Cerebellar nuclear complex (tissue), 1 donor: Measurements from ENCODE around the gene EPAS1.
A peak's percentile ranks its signal among the peaks of the same experiment; 100 is the strongest.

ENCODE experiments used
- DNase-seq, 2 experiments: peaks; one replicate each; lab custom pipeline; 2025; lab: John Stamatoyannopoulos, UW

Gene EPAS1

DNA sequence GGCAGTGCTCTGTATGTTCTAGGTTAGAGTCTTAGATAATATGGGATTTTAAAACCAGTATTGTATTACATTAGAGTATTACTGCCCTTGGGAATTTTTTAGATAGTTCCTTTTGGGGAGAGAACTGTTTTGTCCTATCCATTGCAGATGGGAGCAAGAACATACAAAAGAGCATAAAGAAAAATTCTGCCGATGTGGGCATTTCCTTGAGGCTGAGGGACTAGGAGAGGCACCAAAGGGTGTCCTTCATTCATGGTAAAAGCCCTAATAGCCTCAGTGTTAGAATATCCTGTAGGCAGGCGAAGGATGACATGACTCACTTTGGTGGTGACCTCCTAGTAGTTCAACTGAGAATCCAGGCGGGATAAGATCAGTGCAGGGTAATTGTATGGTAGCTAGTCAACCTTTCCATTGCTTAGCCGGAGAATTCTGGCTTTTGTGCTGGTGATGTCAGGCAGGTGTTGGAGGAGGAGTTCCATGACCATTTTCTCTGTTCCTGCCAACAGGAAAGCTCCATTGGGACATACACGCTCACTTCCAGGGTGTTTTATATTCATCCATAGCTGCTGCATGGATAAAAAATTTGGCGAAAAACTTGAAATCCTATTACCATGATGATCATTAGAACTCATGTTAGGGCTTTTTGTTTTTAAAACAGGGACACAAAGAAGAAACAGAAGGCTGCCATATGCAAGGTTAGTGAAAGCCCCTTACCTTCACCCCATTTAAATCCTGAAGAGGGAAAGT lies 28.1 kb downstream of the EPAS1 start:
- no peak for DNase-seq

DNA sequence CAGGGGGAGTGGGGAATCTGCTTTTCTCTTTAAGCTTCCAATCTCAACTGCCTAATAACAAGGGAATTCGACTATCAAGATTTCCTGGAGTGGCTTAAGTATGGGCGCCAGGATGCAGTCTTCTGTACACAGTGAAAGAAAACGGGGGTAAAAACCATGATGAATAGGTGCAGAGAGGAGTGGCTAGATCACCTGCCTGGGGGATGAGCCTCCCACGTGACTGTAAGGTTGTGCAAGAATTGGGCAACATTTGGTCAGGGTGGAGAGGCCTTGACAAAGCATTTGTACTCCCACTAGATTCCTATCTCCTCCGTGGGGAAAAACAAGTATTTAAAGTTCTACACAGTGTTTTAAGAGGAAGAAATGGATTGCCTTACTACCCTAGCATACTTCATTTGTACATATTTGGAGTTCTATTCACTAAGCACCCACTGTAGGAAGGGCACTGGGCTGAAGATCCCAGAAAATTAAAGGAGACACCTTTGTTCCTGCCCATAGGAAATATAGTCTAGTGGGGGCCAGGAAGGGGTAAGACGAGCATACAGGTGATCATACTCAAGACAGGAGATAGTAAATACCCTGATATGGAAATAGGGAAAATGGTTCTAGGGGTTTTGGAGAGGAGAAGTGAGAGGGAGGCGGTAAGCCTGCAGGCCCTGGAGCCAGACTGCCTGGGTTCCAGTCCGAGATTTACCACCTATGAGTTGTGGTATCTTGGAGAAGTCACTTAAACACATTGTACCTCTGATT lies 29.2 kb downstream of the EPAS1 start:
- DNase-seq: no peak

DNA sequence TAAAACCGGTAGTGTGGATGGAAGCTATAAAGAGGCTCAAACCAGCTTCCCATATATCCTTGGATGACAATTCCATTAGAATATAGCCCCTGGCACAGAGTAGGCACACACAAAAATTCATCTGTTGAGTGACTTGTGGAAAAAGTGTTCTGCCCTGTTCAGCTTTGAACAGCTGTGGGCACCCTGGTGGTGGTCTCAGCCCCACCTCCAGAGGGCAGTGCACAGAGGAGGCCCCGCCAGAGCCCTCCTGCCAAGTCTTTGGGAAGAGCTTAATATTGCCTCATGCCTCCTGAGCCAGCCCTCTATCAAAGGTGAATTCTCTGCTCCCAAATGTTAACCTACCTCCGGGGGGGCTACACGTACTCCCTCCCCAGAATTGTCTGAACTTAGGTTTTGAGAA lies 30.4 kb downstream of the EPAS1 start:
- no peak for DNase-seq

DNA sequence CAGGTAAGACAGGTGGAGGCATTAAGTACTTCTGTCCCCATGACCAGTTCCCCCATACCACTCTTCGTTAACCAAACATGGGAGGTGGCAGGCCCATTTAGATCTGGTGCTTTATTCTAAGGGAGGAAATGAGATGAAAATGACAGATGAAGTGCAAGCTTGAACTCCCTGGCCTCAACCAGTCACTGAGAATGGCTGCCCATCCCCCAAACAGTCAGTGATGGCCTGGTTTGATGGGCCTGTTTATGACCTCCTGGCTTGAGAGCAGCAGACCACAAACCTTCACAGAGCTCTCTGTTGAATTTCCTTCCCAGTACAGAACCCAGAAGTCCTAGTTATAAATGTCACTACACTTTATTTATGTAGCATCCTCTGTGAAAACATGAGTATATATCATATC lies 31.1 kb downstream of the EPAS1 start:
- DNase-seq: no peak

DNA sequence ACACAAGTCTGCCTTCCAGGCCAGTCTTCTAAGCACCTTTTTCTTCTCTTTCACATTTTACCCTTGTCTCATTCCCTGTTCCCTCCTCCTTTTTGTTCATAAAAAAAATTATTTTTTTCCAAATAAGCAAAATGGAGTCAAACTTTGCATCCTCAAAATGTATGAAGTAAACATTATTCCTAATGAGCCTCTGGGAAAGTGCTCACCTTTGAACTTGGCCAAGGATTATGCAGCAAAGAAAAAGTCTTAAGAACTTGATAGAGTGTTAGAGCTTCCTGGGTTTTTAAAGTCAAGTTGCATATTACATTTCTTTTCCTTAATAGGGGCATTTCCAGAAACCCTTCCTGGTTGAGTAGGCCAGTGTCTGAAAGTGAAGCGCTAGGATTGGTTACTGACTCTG lies 31.6 kb downstream of the EPAS1 start:
- DNase-seq: no peak

DNA sequence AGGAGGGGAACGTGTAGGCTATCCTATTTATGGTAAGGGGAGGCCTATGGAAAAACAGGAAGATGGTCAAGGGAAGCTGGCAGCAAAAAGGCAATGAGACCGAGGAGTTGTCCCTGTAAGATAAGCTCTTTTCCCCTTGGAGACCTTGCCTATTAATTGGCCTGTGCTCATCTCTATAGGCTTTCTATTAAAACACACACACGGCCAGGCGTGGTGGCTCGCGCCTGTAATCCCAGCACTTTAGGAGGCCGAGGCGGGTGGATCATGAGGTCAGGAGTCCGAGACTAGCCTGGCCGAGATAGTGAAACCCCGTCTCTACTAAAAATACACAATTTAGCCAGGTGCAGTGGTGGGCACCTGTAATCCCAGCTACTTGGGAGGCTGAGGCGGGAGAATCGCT lies 32.1 kb downstream of the EPAS1 start:
- no peak for DNase-seq

DNA sequence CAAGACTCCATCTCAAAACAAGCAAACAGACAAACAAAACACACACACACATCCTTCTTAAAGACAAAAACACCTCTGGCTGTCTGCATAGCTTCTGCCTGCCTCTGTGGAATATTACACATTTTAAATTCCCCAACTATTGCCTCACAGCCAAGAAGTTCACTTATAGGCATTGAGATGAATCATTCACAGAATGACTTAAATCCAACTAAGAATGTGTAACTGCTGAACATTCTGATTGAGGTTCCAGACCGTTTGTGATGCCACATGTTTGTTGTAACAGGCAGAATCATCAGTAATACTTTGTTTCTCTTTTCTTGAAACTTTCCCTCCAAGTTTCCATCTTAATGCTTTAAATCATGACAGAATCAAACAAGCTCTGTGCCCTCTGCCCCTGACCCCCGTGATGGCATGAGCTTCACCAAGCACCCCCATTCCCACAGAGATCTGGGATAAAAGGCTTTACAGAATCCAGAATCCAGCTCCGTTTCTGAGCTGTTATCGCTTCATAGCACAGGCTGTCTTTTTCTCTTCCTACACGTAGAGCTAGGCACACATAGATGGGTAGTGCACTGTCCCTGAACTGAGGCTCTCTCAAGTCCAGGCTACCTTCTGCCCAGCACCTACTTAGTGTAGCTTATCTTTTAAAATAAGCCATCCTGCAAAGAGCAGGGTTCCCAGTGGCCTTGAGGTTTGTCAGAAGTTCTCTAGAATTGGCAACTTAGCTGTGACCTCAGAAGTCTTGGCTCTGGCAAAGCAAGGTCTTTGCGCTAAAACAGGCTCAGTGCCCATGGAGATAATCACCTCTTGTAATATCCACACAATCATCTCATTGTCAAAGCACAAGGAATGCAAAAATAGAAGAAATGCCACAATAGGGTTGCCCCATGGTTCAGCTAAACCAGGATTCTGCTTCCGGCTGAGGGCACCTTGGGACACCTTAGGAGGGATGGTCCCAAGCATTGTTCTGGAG lies 32.9 kb downstream of the EPAS1 start:
- no peak for DNase-seq

DNA sequence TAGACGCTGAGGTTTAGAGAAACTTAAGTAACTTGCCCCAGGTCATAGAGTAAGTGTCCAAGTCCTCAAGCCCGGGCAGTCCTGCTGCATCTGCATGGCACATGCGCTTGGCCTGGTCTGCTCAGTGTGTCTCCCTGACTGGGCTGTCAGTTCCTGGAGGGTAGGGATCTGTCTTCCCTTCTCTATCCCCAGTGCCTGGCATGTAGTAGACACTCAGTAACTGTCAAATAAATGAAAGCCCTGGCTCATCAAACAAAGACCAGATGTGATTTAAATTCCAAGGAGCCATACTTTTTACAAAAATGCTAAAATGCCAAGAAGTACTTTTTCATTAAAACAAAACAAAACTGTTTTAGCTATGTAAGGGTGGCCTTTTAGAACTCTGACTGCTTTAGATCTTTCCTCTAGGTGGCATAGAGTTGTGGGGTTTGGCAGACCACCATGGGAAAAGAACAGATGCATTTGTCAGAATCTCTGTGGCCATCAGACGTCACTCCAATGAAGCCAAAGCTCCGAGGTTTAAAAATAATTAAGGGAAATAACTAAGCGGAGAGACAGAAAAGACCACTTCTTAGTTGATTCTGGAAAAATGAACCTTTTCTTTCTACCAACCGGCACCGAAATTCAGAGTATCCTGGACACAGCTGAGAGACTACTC lies 34.0 kb downstream of the EPAS1 start:
- DNase-seq: no peak

DNA sequence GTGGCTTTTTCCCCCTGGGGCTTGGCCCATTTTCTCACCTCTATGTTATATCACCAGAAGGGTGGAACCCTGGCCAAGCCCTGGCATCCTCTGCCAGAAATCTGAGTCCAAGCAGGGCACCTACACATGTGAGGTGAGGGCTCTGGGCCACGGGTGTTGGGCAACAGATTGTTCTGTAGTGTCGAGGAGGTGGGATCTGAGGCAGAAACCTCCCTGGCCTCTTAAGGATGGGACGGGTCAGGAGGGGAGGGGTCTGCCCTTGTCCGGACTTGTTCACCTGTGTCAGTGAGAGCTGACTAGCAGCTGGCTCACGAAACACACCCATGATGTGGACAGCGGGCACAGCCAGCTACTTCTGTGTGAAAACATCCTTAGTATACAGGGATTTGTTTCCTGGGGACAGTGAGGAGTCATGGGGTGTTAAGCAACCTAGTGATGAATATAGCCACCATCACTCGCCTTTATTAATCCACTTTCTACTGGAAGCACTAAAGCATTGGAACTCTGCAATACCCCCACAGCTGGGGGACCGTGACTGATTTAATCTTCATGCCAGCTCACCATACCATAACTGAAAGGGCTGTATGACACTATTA lies 35.6 kb downstream of the EPAS1 start:
- DNase-seq: no peak

DNA sequence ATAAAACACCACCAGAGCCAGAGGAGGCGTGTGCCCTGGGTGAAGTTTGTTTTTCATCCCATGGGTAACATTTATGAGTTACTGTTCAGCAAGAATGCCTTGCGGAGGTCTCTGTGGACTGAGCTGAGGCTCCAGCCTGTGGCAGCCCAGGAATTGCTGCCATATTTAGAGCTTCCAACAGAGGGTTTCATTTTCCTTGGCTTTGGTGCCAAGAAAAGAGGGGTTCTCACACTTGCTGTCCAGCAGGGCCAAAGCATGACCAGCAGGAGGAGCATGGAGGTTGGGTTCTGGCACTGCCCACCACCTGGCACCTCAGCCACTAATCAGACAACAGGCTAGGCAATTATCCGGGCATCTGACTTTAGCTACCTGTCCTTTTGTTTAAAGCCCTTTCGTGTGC lies 36.7 kb downstream of the EPAS1 start:
- DNase-seq: peak in 1 of 2 experiments; percentile 18

DNA sequence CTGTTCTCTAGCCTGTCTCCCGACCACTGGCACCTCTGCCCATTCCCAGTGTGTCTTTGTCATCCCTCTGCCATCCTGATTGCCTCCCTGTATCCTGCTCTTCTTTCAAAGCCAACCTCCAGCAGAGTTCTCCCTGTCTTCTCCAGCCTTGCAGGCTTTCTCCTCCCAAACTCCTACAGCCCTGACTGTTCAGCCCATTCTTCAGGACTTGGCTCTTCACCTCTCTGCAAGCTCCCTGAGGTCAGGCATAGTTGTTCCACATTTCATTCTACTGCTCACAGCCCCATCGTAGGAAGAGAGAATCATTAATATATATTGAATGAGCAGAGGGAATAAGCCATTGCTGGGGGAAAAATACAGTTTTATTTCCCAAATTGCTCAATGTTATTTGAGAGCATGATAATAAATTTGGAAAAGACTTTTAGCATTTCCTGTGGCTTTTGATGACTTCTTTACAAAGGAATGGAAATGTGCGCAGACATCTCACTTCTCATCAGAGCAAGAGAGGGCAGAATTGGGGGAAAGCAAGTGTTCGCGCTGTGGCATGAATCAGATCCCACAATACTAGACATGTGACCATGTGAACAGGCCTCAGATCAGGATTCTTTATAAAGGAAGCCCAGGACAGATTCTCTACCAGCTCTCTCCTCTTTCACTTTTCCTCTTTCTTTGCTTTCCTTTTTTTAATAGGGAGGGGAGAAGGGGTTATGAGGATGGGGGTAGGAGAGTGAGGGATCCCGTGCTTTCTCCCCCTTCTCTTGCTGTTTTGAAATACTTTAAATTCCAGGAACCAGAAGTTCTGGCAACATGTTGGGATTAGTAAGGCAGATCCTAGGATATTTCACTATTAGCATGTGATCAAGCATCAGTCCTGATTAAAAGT lies 37.4 kb downstream of the EPAS1 start:
- DNase-seq: no peak

DNA sequence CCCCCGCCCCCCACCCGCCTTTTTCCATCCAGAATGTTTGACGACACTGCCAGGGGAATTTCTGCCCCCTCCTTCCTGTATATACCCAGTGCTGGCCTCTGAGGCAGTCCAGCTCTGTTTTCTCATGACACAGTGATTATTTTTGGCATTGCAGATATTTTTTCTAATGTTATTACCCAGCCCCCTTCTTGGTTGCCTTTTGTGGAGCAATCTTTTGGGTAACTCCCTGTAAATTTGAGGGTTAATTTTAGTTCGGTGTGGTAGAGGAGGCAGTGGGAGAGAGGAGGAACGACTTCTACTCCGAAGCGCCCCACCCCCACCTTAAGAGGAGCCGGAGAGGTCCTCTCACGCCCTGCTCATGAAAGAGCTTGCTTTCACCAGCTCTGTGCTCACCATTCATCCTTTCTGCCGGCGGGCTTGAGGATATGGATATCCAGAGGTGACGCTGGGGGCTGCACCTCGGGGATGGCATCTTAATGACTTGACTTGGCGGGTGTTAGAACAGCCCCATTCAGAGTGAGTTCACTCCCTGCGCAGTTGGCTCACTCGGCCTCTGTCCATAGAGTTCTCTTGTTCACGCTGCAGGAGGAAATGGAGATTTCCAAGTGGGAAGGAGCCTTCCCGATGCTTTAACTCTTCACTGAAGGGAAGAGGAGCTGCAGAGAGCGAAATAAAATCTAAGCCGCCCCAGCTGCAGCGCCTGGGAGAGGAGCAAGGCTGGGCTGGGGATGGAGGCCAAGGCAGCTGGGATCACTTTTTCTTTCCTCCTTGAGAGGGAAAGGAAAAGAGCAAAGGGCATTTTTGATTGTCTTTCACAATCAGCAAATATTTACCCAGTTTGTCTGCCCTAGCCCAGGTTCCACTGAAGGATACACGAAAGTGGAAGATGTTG lies 38.4 kb downstream of the EPAS1 start:
- DNase-seq: no peak

DNA sequence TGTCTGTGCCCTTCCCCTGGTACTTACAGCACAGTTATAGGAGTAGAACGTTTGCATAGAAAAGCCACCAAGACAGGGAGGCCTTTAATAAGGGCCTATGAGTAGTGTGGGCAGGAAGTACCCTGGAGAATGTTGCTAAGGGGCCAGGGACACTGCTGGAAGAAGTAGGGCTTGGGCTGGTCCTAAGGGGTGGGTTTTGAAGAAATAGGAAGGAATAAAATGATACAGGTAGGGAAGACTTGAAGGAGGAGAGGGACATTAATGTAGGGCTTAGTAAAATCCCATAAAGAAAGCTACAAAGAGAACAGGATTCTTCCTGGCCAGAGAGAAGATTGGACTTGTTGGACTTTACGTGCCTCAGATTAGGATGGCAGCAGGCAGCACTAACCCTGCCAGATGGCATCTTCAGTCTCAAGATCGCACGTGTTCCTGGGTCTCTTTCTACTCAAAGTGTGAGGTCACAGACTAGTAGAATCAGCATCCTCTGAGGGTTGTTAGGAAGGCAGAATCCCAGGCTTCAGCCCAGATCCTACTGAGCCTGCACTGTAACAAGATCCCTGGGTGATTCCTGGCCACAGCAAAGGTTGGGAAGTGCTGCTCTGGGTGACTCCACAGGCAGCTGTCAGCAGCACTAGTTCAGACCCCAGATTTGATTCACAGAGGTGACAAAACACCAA lies 39.2 kb downstream of the EPAS1 start:
- DNase-seq: no peak

DNA sequence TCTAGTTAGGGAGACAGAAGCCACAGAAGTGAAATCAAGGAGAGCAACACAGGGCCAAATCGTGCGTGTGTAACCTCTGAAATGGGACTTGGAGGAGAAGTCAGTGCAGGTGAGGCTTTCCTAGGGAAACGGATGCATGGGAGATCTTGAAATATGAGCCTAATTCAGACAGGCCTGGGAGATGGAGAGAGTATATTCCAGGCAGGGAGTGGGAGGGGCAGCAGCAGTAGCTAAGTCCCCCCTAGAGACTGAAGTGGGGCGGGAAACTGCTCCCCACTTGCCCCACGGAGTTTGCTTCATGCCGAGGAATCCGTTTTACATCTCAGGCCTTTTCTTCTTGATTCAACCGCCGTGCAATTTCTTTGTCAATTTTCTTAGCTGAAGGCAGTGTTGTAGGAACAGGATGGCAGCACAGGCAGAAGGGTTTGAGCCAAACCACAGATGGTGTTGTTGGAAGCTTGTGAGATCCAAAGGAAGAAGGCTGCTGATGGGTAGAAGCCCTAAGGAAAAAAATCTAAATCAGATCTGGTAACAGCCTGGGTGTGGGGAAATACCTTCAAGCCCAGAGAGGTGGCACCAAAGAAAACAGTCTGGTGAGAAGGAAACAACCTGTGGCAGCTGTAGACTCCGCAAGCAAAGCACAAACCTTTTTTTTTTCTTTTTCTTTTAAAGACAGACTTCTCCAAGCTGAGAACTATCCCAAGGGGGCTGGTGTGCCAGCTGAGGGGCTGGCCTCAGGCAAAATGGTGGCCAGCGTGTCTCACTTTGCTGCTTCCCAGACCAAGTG lies 40.2 kb downstream of the EPAS1 start:
- peak in 1 of 2 experiments; percentile 14 for DNase-seq

DNA sequence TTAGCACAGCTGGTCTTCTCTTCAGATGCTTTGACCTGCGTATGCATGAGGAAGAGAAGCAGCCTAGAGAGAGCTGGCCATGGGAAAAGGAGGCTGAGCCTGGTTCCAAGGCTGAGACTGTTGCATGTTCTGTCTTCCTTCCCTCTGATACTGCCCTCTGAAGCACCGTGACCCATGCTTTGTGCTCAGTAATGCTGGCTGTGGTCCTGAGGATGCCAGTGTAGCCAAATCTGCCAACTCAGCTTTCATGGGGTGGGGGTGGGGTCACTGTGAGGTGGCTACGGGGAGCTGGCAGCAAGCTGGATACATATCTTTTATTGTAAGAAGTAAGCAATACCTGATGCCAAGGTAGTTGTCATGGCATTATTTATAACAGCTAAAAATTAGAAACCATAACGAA lies 41.5 kb downstream of the EPAS1 start:
- no peak for DNase-seq

DNA sequence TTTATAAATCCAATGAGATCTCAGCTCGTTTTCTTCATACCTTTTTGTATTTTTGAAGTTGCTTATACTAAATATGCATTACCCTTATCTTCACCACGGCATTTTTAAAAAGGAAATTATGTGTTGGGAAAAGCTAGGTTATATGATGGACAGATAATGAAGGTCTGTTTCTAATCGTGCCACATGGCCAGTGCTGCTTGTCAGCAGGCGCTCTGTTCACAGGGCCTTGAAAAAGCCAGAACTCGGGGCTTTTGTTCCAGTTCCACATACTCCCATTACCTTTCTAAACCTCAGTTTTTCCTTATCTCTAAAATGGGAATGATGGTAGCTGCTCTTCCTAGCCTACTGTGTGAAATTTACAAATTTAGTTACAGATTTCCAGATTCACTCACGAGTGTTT lies 42.0 kb downstream of the EPAS1 start:
- no peak for DNase-seq

DNA sequence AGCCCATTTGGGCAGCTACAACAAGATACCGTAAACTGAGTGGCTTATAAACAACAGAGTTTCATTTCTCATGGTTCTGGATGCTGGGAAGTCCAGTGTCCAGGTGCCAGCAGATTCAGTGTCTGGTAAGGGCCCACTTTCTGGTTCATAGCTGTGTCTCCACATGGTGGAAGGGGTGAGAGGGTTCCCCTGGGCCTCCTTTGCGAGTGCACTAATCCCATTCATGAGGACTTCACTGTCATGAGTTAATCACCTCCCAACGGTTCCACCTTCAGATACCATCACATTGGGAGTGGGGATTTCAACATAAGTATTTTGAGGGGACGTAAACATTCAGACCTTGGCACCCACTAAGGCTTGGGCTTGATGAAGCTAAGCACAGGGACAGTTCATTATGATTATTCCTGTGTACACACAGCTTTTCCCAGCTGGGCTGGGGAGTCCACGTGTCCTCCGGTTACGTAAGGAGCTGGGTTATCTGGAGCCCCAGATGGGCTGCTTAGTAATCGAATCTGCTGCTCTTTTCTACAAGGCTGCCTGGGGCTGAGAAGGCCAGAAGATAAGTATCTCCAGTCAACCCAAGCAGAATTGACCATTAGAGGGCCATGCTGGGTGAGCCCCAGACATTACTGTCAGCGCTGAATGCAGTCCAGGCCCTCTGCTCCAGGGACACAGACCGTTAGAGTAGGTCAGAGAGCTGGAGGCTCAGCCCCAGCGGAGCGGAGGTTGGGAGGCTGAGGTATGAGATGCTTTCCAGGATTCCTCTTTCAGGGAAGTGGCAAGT lies 42.7 kb downstream of the EPAS1 start:
- DNase-seq: no peak
